Activated gamma-delta T cell treated with anti-CD3 and anti-CD28 coated beads, Interleukin-2, amount 50 U/mL, for 16 hours (primary cell): ENCODE measurements around the gene WASHC4.

Experiments used
- DNase-seq: peaks from one replicate; pipeline ENCODE4 v3.0.0-alpha.2; 2020; ENCODE audit warnings: low read depth

Gene WASHC4

DNA sequence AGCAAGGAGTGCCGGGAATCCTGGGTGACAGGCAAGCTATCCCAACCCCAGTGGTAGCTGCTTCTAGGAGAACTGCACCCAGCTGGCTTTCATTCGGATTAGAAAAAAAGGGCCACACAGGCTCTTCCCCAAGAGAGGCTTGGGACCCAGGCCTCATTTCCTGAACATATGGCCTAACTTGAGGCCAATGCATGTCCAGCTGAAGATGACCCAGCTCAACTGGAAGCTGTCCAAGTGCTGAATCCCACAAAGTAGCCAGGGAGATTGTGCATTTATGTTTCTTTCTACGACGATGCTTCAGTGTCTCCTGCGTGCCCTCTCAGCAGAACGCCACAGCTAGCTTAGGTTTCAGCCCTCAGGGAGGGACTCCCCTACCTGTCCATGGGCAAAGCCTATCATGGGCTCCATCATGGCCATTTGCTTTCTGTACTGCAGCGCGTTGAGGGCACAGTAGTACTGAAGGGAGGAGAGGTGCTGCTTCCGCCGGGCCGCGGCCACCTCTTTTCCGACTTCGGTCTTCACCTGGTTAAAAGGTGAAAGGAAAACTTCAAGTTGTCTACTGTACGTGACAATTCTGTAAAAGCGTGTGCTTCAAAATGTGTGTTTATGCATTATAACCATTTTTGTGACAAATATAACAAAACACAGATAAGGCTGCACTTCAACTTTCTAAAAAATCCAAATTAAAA is 99.3 kb downstream of the WASHC4 start:
- DNase-seq, result no peak

DNA sequence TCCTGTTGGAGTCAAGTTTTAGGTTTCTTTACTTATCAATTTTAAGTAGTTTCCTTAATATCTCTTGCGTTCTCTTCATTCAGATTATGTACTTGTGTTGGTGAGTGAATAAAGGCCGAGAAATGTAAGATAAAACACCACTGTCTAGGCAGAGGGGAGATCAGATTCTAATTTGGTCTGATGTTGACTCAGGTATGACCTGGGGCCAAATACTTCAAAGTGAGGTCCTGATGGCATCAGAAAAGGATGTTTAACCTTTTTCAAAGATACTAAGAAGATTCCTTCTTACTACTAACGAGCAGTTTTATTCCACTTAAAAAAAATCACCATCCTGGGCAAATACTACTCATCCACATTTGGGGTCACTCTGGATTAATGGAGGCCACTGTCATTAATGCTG is 101.6 kb downstream of the WASHC4 start:
- DNase-seq, result no peak

DNA sequence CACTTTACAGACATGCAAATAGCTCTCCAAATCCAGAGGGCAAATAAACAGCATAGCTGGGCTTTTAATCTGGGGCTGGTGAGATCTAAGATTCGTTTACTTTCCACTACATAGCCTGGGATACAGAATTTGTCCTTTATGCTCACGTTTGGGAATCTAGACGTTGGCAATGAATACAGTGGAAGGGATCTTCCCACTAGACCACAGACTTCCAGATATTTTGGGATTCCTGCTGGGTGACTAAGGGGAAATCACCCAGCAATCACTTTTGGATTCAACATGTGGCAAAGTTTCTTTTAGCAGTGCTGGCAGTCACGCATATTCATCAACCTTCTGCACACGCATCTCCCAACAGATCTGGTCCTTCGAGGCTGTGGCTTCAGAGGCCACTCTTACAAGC is 104.9 kb downstream of the WASHC4 start:
- DNase-seq, result no peak

DNA sequence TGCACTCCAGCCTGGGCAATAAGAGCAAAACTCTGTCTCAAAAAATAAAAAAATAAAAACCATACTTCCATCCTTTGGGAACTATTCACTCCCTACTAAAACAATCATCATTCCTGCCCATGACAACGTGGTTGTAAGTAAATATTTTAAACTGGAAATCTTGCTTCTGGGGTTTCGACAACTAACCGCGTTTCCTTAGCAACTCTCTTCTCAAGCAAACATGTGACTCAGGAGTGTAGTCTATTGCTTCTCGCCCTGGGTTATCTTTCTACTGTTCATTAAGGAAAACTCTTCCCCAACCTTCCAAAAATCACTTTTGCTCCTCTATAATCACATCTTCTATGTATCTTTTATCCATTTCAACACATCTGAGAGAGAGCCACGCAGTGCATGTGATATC is 106.6 kb downstream of the WASHC4 start:
- no peak for DNase-seq

DNA sequence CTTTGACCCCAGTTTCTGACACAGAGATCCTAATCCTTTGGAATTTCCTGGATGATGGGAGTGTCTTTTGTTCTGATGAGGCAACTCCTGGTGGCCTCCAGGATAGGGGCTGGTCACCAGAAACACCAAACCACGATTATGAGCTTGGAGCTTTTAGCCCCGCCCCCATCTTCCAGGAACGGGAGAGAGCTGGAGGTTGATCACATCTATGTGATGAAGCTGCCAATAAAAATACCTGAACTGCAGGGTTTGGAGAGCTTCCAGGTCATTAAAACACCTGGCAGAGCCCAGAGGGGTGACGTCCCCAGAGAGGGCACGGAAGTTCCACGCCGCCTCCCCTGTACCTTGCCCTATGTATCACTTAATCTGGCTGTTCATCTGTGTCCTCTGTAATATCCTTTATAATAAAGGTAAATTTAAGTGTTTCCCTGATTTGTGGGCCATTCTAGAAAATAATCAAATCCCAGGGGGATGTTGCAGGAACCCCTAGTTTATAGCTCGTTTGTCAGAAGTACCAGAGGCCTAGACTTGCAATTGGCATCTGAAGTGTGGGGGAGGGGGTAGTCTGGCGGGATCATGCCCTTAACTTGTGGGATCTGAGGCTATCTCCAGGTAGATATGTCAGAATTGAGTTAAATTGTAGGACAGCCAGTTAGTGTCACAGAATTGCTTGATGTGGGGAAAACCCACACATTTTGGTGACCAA is 107.3 kb downstream of the WASHC4 start:
- DNase-seq, result no peak

DNA sequence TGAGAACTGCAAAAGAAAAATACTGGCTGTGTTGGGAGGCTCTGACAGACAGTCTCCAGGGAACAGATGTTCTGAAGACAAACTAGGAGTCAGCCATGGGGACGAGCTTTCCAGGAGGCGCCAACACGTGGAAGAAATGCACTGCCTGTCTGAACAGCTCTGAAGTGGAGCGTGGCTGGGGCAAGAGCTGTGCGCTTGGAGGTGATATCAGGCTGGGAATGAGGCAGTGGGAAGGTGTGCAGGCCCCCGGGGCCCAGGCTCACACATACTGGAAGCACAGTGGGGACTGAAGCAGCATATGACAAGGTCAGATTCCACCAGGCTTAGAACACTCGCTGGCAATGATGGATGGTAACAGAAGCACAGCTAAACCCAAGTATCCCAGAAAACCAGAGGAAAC is 110.9 kb downstream of the WASHC4 start:
- DNase-seq, result no peak
